HG03095 (cell line): Measurements from ENCODE around the gene PARP12.

Source experiments
- ATAC-seq: cut with Tn5 transposase; IDR thresholded peaks from one replicate; pipeline ENCODE4 v1.9.1; 2021; ENCODE audit warnings: moderate library complexity; ENCODE audit not compliant: unreplicated experiment

Gene PARP12

DNA sequence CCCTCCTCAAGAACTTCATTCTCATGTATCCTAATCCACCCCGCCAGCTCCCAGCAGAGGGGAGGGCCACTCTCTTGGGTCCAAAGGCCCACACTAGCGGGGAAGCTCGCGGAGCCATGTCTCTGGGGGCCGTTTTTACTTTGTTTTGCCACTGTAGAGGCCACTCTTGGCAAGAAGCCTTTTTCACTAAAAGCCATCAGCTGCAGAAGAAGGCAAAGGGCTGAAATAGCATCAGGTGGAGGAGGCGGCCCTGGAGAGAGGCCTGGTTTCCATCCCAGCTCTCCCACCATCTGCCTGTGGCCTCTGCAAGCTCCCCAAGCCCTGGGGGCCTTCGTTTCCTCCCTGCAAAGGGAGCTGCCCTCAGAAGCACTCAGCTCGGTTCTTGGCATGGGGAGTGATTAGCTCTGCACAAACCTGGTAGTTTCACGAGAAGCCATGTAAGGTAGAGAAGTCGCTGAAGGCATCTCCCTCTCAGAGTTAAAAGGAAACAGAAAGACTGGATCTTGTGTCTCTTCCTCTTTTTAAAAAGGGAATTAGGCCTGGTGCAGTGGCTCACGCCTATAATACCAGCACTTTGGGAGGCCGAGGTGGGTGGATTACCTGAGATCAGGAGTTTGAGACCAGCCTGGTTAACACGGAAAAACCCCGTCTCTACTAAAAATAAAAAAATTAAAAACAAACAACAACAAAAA, 70.3 kb downstream of the PARP12 start:
- no peak for ATAC-seq

- no peak for ATAC-seq
Observed at GRCh38 chr7:139991911-139992310, 70.8 kb downstream of the PARP12 start.

DNA sequence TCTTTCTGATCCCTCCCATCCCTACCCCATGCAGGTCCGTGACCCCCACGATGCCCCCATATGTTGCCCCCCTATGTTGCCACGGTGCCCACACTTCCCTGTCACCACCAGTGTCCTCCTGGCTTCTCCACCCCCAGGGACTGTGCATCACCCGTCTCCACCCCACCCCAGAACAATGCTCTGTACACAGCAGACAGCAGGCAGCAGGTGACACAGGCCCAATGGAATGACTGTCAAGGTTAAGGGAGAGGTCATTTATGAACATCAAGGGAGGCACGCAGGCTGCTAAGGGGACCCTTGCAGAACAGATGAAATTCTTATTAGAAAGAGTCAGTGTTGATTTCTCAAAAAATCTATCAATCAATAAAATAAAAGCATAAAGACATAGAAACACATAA, 71.5 kb downstream of the PARP12 start:
- no peak for ATAC-seq

DNA sequence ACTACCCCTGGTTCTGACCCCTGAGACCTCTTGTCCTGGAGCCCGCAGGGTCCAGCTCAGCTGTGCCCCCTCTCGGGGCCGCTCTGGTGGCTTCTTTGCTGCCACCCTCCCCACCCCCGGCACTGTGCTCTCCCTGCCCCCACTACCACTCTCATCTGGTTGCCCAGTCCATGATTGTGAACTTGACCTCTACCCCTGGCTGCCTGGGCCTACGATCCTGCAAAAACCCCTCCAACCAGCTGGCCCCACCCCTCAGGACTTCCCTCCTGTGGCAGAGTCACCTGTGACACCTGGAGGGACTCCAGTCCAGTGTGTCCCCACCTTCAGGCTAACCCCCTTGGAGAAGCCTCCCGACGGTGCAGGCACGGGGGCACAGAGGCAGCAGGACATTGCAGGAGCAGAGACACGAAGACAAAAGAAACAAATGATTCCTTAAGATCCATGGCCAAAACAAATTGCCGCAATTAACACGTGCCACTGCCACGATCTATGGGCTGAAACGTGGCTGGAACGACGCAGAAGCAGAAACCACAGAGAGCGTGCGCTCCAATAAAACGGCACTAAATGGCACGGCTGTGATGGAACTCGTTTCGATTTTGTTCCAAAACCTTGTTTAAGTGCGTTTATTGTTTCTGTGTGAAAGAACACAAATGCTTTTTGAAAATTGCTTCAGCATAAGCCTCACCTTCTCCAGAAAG, 72.0 kb downstream of the PARP12 start:
- no peak for ATAC-seq

DNA sequence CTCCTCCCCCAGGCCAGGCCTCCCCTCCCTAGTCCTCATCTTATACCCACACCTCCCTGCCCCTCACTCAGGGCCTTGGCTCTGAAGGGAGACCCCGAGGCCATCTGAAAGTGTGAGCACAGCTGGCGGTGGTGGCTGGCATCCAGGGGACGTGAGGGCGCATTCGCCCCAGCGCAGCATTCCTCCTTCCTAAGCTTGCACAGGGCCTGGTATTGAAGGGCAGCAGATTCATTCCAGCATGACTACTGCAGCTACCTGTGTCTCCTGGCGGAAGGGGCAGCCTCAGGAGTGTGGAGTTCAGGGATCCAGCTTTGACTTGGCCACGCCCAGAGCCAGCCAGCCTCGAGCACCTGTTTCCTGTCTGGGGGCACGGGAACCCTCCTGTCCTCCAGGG, 72.6 kb downstream of the PARP12 start:
- no peak for ATAC-seq

DNA sequence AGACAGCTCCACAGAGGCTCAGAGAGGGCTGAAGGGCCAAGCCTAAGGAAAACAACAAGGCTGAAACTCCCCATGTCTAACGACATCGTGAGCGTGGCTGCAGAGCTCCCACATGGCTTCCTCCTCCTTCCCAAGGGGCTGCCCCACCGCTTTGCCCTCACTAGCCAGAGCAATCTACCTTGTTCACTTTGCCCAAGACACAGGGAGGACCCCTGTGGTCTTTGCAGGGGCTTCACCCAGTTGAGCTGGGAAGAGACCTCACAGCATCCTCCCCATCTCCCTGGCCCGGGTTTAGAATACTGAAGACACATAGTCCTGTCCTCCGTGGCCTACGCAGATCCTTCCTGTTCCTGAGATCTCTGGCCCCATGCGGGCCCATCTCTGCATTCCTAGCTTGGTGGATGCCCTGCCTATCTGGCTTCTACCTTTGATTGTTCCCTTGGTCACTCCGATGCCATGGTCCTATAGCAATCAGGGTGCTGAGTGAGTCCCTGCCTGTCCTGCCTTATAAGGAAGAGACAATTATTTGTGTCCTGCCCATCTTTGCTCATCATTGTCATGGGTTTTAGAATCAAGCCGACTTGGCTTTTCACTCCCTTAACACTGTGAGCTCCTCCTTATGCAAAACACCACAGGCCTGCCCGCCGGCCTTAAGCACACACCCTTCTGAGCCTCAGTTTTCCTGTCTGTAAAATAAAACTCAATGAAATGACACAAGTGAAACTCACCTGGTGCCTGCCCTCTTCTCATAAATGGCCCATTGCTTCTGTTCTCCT, 73.2 kb downstream of the PARP12 start:
- no peak for ATAC-seq

- ATAC-seq = no peak
Observed at GRCh38 chr7:139987691-139988516, 74.8 kb downstream of the PARP12 start.

DNA sequence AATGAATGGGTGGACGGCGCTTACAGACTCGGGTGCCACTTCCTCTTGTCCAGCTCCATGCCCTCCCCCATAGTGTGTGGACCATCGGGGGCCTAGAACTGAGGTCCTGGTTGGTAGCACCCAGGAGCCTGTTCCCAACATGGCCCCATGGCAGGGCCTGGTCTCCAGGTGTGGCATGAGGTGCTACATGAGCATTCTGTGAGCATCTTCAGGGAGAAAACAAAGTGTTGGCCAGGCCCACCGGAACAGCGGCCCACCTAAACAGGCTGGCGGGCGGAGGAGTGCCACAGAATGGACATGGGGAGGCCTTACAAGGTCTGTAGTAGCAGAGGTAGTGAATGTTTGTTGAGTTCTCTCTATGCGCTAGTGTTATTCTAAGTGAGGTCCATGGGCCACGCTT, 76.9 kb downstream of the PARP12 start:
- no peak for ATAC-seq

- no peak for ATAC-seq
Observed at GRCh38 chr7:139984642-139985539, 77.9 kb downstream of the PARP12 start.

DNA sequence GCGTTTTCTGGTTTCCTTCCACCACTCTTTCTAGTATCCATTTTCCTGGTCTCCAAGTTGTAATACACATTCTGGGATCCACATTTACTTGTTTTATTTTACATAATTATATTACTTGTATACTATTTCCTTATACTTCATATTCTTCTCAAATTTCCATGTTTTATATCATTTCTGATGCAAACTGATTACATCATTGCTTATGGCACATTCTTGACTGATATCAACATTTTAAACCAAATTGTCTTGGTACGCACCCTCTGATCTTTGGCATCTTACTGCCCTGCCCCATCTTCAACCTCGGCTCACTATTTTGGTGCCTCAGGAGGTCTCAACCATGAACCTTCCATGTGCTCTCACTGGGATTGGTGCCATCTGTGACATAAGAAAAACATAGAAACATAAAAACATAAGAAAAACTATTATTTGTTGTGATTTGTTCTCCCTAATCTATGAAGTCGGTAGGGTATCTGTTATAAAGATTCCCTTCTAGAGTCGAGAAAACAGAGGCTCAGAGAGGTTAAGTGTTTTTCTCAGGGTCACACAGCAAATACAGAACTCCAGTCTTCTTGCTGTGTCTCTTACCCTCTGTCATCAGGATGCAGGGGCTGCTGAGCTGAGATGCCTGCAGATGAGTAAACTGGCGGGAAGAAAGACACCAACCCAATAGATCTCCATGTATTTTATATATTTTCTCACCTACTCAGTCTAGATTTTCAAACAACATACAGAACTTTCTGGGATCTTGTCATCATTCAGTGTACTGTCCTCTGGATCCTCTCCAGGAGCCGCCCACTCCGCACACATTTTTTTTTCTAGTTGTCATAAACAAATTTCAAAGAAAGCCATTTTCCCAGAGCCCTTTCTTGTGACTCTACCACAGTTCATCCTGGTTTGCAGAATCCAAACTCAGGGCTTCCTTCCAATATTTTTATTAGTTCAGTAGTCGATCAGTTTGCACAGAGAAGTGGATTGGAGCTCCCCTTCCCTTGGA, 79.5 kb downstream of the PARP12 start:
- no peak for ATAC-seq

- no peak for ATAC-seq
Observed at GRCh38 chr7:139981511-139981895, 81.2 kb downstream of the PARP12 start.

- ATAC-seq = no peak
Observed at GRCh38 chr7:139976838-139977656, 85.7 kb downstream of the PARP12 start.

- ATAC-seq = no peak
Observed at GRCh38 chr7:139976055-139976837, 86.5 kb downstream of the PARP12 start.

DNA sequence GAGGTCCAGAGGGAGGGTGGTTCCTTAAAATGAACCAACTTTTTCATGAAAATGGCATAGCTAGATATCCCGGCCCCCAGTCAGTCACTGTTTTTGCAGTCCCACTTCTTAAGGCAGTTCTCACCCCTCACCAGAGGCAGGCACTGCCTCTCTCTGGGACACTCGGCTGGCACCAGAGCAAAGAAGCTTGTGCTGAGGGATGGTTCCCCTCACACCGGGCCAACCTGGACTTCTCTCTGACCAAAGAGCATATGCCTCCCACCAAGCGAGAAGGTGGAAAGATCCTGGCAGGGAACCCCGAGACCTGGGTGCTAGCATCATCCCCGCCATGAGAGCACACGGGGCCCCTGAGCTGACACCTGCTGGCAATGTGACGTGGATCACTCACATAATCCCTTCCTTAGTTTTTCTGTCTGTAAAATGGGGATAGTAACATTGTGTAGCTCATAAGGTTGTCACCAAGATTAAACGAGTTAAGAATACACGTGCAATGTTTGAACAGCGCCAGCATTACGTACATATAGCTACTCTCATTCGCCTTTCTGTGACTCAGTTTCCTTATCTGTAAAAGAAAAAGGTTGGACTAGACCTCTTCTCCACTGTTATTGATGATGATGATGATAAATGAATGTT, 88.5 kb downstream of the PARP12 start:
- ATAC-seq = no peak
